Measurements from ENCODE around the gene TGDS.
A peak's percentile ranks its signal among the peaks of the same experiment; 100 is the strongest.
"Not testable (repeated sequence)": the region's sequence is repeated elsewhere in the genome, so short reads cannot be mapped to it uniquely, and the experiment has no call there.

The TGDS gene

GRCh38 chr13:94550062-94550738 lies 45.8 kb downstream of the TGDS start:
- DNase-seq (ENCODE audit: low spot score): no peak

GRCh38 chr13:94549232-94550061 lies 46.5 kb downstream of the TGDS start:
- DNase-seq (ENCODE audit: low spot score): peak; percentile 98

- DNase-seq (ENCODE audit: low spot score): peak; percentile 81
These were observed 47.1 kb downstream of the TGDS start for GRCh38 chr13:94548821-94549231.

GRCh38 chr13:94548382-94548781 lies 47.6 kb downstream of the TGDS start:
- no peak for DNase-seq (ENCODE audit: low spot score)

- no peak for DNase-seq (ENCODE audit: low spot score)
These were observed 49.7 kb downstream of the TGDS start for GRCh38 chr13:94546061-94546839.

GRCh38 chr13:94544922-94545321 lies 51.0 kb downstream of the TGDS start:
- no peak for DNase-seq (ENCODE audit: low spot score)

- no peak for DNase-seq (ENCODE audit: low spot score)
These were observed 53.0 kb downstream of the TGDS start for GRCh38 chr13:94542917-94543316.

- DNase-seq (ENCODE audit: low spot score): no peak
These were observed 58.0 kb downstream of the TGDS start for GRCh38 chr13:94537740-94538630.

GRCh38 chr13:94535775-94536174 lies 60.2 kb downstream of the TGDS start:
- DNase-seq (ENCODE audit: low spot score): no peak

GRCh38 chr13:94535231-94535630 lies 60.7 kb downstream of the TGDS start:
- DNase-seq (ENCODE audit: low spot score): no peak

GRCh38 chr13:94534166-94534565 lies 61.8 kb downstream of the TGDS start:
- DNase-seq (ENCODE audit: low spot score): no peak

- not testable (repeated sequence) for DNase-seq (ENCODE audit: low spot score)
These were observed 63.7 kb downstream of the TGDS start for GRCh38 chr13:94532278-94532677.

GRCh38 chr13:94526956-94527355 lies 69.0 kb downstream of the TGDS start:
- not testable (repeated sequence) for DNase-seq (ENCODE audit: low spot score)

GRCh38 chr13:94525781-94526180 lies 70.2 kb downstream of the TGDS start:
- DNase-seq (ENCODE audit: low spot score): no peak

GRCh38 chr13:94524407-94524806 lies 71.5 kb downstream of the TGDS start:
- no peak for DNase-seq (ENCODE audit: low spot score)

Data from NAMALWA (cell line).